Stimulated activated CD8-positive, alpha-beta memory T cell treated with anti-CD3 and anti-CD28 coated beads, Interleukin-4, amount 100 ng/mL, for 1 hour (primary cell): ENCODE data around the gene ANTXR1.

Experiments
- DNase-seq, 2 donors: peaks; one replicate each; pipeline ENCODE4 v3.0.0-alpha.2; 2020; ENCODE audit warnings: low read depth in 2 of 2, low spot score in 1 of 2

Gene ANTXR1

DNA sequence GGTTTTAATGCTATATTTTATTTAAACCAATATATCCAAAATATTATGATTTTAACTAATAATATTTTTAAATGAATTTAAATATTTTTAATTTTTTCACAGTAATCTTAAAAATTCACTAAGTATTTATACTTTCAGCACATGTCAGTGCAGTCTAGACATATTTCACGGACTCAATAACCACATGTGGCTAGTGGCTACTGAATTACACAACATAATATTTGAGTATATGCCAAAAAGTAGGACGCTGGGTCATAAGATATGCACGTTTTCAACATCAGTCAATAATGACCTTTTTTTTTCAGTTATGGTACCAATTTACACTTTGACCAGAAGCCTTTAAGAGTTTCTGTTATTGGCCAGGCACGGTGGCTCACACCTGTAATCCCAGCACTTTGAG is 256.4 kb downstream of the ANTXR1 start:
- DNase-seq, result no peak

DNA sequence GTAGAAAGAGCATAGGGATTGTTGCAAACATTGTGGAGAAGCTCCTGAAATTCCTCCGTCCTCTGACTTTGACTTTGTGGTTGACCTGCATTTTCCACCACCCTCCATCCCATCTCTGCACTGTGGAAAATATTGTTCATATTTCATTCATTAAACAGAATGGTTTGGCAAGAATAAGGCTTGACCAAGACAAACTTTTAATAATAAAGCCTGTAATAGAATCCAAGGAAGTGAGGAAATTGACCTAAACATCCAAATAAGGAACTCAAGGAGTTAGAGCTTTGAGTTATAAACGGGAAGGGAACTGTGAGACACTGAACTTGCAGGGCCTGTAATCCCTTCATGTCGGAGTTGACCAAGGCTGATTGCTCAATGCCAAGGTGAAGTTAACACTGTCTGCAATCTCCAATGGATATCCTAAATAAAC is 258.9 kb downstream of the ANTXR1 start:
- no peak for DNase-seq

DNA sequence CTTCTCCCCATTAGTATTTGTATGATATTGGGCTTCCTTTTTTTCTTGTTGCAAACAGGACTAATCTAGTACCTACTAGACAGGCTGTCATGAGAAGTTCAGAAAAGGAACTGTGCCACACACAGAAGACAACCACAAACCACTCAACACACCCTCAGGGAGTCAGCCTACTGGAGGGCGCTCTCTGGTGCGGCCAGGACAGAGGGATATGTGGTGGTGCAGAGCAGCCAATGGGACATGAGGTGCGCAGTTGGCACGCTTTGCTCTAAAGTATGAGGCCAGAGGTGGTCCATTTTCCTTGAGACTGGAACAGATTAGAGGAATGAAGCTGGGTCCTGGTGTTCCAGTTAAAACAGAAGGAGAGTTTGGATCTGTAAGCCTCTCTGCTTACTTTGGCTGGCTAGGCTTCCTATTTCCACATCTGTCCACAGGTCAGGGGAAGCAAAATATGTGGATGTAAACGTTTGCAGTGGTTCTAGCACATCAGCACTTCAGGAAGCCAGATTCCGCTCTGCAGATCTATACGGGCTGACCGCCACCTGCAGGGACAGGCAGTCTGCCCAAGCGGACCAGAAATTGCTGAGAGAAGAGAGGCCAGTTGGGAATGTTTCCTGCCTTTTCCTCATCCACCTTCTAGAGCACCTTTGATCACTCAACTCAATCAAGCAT is 260.0 kb downstream of the ANTXR1 start:
- DNase-seq, result no peak

DNA sequence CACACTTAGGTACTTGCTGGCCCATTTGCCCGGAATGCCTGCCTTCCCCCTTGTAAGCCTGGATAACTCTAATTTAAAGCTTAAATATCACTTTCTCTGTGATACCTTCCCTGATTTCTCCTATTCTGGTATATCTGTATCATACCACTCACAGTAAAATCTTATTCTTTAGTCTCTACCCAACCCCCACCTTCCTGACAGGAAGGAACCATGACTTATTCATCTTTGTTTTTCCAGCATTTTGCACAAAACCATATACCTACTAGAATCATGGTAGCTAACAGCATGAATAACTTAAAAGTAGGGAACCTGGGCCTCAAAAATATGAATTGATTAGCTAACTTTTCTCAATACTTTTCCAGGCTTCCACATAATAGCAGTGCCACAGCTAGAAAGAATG is 262.5 kb downstream of the ANTXR1 start:
- no peak for DNase-seq

DNA sequence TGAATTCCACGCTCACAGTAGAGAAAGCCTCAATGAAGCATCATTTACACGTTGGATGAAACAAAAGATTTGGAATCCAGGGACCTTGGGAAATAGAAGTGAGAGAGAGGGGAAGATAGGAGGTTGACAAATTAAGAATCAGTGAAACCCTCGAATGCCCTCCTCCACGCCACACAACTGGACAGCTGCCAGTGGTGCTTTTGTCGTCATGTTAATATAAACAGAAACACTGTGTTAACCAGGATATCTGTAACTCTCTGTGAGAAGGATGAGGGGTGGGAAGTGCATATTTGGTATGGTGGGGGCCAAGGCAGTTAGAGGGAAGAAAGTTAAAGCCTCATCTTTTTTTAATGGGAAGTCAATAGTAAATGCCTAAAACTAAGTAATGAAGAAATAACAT is 265.4 kb downstream of the ANTXR1 start:
- no peak for DNase-seq

DNA sequence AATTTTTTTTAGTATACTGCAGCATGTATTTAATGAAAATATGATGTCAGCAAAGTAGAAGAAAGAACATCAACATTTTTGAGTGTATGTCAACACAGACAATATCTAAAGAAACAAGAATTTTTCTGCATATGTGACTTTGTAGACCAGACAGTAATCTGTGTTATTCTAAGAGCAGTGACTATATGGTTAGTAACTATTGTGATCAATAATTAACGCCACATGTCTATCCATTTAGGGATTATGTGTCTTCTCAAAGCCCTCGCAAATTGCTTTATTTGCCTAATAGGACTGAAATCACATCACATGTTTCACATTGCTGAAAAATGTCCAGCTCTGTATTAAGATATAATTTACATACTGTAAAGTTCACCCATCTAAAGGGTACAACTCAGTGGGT is 266.2 kb downstream of the ANTXR1 start:
- DNase-seq, result no peak

DNA sequence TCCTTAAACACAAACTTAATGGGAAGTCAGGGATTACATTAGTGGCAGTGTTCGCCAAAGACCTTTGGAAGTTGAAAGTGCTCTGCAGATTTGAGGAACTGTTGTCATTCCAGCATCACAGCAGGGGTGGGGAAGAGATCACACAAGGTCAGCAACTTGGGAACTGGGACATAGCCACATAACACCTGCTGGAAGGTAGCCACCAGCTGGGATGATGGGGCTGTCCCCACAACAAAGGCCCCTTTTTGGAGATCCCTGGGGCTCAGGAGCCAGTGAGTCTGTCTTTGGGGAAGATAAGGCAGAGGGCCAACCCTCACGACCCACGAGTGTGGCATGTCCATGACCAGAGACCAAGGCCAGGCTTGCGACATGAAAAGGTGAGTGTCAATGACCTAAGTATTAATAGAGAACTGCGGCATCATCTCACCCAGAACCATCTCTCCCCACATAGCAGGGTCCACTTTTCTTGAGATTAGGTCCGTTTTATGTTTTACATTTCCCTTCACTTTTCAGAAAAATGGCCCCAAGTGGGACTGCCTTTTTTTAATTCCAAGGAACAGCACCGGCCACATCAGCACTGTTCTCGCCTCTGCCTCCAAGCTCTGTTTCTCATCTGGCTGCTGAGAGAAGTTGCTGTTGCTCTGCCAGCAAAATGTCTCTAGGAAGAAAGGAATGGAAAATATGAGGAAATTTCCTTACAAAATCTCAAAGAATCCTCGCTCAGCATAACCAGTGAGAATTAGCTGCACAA is 267.1 kb downstream of the ANTXR1 start:
- DNase-seq, result no peak

DNA sequence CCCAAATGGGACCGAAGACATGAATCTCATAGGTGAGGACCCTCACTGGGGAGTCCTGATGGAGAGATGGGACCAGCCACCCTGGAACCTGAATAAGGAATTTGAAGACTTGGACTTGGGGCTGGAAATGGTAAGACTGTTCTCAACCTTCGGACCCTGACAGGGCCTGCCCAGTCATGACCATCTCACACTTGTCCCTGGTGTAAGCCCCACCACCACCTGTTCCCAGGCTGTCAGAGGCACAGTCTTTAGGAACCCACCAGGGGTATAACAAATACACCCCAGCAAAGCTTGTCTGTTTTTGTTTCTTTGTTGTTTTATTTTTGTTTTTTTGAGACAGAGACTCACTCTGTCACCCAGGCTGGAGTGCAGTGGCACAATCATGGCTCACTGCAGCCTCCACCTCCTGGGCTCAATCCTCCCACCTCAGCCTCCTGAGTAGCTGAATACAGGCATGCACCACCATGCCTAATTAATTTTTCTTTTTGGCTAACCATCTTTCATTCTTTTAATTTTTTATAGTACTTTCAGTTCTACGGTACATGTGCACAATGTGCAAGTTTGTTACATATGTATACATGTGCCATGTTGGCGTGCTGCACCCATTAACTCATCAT is 267.9 kb downstream of the ANTXR1 start:
- no peak for DNase-seq

DNA sequence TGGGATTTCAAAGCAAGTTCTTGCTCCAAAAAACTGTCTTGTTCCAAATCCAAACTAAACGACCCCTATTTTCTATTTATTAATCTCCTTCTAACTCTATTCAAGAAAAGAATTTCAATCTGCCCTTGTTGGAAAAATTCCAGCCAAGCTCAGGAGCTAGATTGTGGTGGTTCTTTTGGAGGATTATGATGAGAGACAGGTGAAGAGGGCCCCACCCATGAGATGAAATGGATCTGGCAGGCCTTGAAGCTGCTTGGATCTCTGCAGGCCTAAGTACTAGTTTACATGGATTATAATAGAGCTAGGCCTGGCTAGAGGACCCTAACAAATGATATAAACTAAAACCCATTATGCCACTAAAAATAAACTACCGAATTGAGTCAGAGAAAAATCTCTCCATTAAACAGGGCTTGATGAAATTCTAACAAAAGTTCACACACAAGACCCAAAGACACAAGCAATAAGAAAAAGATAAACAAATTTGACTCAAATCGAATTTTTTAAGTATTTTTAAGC is 272.5 kb downstream of the ANTXR1 start:
- no peak for DNase-seq

DNA sequence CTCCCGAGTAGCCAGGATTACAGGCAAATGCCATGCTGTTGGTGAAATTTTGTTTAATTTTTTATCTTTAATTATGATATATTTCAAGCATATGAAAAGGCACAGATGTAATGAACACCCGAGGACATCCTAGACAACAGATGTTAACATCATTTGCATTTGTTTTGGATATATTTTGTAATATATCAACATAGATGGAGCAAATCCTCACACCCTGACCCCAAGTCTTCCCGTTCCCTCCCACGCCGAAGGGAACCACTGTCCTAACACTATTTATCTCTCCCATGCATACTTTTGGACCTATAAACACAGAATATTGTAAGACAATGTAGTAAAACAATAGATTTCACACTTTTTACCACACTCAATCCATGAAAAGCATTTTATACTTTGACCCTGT is 274.6 kb downstream of the ANTXR1 start:
- no peak for DNase-seq

DNA sequence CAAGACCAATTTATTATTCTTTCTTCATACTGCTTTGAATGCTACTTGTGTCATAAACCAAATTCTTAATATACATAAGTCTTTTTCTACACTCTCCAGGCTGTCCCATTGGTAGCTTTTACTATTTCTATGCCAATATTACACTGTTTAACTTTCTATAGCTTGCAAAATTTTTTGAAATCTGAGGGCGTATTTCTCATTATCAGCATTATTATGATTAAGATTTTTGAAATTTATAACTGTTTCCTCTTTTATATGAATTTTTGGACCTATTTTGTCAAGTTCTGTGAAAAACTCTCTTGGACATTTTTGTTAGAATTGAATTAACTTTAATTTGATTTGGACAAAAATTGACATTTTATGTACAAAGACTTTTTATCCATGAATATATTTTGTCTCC is 275.4 kb downstream of the ANTXR1 start:
- no peak for DNase-seq

DNA sequence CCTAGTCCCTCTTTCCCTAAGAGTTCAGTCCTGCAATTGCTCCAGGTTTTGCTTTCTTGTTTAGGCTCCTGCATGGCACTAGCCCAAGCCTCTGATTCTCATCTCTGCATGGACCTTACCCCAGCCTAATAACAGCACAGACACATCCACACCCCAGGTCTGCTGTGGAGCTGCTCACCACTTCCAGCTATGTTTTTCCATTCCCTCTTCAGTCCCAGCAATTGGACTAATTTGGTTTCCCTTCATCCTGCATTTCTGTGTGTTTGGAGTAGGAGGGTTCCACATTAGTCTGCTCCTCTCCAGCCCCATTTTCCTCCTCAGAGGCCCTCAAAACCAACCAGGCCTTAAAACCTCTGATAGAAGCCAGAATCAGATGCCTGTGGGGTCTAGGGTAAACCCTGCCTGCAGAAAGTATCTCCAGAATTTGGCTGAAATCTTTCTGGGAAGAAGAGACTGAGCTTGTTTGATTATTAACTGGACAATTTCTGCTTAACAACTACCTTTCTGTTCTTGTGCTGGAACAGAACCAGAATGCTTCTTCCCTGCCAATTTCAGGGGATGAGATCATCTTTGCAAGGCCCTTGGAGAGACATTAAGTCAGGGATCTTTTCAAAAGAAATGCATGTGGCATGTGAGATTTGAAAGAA is 278.1 kb downstream of the ANTXR1 start:
- DNase-seq, result no peak

DNA sequence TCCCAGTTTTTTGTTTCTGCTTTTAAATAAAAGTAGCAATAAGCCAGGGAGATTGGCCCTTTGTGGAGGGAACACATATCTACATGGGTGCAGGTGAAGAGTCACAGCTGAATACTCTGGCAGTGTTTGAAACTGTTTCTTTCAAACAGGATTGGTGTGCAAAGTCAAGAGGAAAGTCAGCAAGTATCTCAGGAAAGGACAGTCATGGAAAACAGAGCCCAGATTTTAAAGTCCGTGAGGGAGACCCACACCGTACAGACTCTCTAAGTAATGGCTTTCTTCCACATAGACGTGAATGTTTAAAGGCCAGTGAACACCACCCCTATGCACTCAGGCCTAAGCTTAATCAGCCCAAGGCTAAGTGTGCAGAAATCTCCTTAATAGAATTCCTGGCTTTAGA is 278.7 kb downstream of the ANTXR1 start:
- no peak for DNase-seq

DNA sequence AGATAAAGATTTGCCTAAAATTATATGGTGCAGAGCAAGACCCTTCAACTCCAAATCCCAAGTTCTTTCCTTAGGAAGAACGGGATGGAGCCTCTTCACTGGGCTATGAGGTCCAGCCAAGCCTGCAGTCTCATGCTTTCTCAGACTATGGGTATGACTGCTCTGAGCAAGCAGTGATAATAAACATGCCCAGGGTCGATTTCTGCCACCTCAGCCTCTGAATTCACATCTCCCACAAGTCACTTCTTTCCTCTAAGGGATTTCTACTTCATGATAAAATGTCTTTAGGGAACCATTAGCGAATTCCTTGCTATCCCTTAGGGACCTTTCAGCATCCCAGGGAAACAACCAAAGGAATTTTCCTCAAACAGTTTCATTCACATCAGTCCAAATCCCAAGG is 279.3 kb downstream of the ANTXR1 start:
- DNase-seq, result no peak

DNA sequence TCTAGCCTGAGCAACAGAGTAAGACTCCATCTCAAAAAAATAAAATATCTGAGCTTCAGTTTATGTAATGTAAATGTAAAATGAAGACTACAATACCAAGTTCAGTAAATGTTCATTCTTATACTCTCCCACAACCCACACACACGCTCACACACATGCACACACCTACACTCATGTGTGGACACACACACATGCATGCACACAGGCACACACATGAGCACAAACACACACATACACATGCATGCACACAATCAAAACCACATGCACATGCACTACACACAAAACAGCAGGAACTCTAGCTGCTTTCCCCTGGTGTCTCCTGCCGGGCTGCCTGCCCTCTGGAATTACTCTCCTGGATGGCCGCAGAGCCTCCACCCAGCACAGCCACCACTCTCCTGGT is 283.4 kb downstream of the ANTXR1 start:
- no peak for DNase-seq

DNA sequence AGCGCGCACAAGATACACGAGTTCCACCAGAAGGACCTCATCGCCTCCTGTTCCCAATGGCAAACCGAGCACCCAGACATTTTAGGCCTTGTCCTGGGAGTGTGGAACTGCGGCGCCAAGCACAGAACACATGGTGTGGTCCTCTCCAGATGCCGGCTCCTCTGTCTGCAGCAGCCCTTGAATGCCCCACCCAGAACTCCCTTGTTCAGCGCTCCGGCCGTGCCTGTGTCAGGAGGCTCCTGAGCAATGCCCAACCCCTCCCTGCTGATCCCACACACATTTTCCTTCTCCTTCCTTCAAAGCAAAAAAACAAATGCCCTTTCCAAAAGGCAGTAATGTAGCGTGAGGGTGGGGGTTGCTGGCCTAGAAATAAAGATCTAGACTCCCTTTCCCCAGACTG is 284.2 kb downstream of the ANTXR1 start:
- DNase-seq, result no peak

DNA sequence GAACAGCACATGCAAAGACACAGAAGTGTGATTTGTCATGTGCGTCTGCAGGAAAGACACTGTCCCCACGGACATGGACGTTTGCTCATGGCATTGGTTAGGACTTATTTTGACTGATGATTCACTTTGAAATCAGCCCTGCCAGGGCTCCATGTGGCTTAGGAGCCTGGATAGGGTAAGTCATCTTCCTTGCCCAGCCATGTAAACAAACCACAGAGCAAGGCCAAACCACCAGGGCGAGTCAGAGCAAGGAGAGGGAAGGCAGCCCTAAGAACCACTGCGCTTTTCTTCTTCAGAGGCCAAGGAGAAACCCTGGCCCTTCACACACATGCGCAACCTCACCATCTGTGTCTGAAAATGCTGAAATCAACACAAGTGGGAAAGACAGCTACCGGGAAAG is 285.3 kb downstream of the ANTXR1 start:
- DNase-seq, result no peak

DNA sequence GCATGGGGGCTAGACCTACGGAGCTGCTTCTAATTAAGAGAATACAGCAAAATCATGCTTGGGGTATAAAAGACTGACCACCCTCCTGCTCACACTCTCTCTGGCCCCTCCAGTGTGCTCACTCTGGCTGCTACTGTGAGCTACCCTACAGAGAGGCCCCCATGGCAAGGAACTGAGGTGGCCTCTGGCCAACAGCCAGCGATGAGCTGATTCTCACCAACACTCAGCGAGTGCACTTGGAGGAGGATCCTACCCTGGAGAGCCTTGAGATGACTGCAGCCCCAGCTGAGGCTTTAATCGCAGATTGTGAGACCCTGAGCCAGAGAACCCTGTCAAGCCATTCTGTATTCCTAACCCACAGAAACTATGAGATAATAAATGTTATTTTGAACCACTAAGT is 285.9 kb downstream of the ANTXR1 start:
- DNase-seq, result no peak
